ENCODE measurements around the gene ART5.

Gene ART5

GRCh38 chr11:3675971-3676370 lies 34.2 kb upstream of the ART5 start:
- DNase-seq (ENCODE audit: low read depth), result no peak
- H3K4me3 ChIP-seq (ENCODE audit: low read depth, low read length), result no peak overlapping the region
- no peak for TF ChIP-seq CTCF (conservative IDR thresholded peaks at IDR 0.05; ENCODE audit: low read depth, low read length)

- peak; percentile 79 for DNase-seq (ENCODE audit: low read depth)
- H3K4me3 ChIP-seq (ENCODE audit: low read depth, low read length), result no peak overlapping the region
- no peak for TF ChIP-seq CTCF (conservative IDR thresholded peaks at IDR 0.05; ENCODE audit: low read depth, low read length)
Measured at GRCh38 chr11:3674189-3674588, 32.4 kb upstream of the ART5 start.

GRCh38 chr11:3671334-3672254 lies 29.8 kb upstream of the ART5 start, which contains the start of gene CHRNA10:
Gene CHRNA10 (minus strand): TSS chr11:3671384. CDS start chr11:3671312, 72 bp downstream.
- no peak for TF ChIP-seq CTCF (conservative IDR thresholded peaks at IDR 0.05; ENCODE audit: low read depth, low read length)
- no peak within 1 kb of the TSS for H3K4me3 ChIP-seq (ENCODE audit: low read depth, low read length)
- DNase-seq (ENCODE audit: low read depth), result peak; percentile 12

GRCh38 chr11:3669742-3670183 lies 28.0 kb upstream of the ART5 start:
- no peak for DNase-seq (ENCODE audit: low read depth)
- H3K4me3 ChIP-seq (ENCODE audit: low read depth, low read length), result no peak overlapping the region

GRCh38 chr11:3669128-3669527 lies 27.3 kb upstream of the ART5 start:
- TF ChIP-seq CTCF (conservative IDR thresholded peaks at IDR 0.05; ENCODE audit: low read depth, low read length), result no peak
- no peak for DNase-seq (ENCODE audit: low read depth)
- H3K4me3 ChIP-seq (ENCODE audit: low read depth, low read length), result no peak overlapping the region

More at GRCh38 chr11:3669742-3670183, 28.0 kb upstream of the ART5 start:
- TF ChIP-seq CTCF (conservative IDR thresholded peaks at IDR 0.05; ENCODE audit: low read depth, low read length), result no peak

- no peak overlapping the region for H3K4me3 ChIP-seq (ENCODE audit: low read depth, low read length)
- no peak for TF ChIP-seq CTCF (conservative IDR thresholded peaks at IDR 0.05; ENCODE audit: low read depth, low read length)
- DNase-seq (ENCODE audit: low read depth), result no peak
Measured at GRCh38 chr11:3667149-3668035, 25.6 kb upstream of the ART5 start.

Data from choroid plexus epithelial cell (primary cell).